Esophagus squamous epithelium (tissue), 5 donors: ENCODE results near the gene STK25. TPM values are rescaled to one million over a fixed set of nuclear protein-coding genes. Genes with fewer than 3 reads are reported as not detected.
"Not testable (repeated sequence)": the region's sequence is repeated elsewhere in the genome, so short reads cannot be mapped to it uniquely, and the experiment has no call there.

Experiments
- DNase-seq: peaks from one replicate; lab custom pipeline; 2025; lab: John Stamatoyannopoulos, UW
- H3K27ac ChIP-seq, 4 donors: fragments of 200-600 bp; sonication (generic); one replicate each; pipeline ENCODE4 v1.5.1; 2016 to 2019; ENCODE audit warnings: mild to moderate bottlenecking in 1 of 4
- H3K27me3 ChIP-seq, 4 donors: fragments of 200-600 bp; sonication (generic); 1 replicate in 3 of 4; 2 replicates in 1 of 4; pipeline versions ENCODE4 v1.5.1 to v1.6.0; 2017 to 2021; ENCODE audit warnings: antibody characterized with exemption in 1 of 4
- H3K36me3 ChIP-seq, 3 donors: fragments of 200-600 bp; sonication (generic); one replicate each; pipeline ENCODE4 v1.5.1; 2016 to 2019
- H3K4me1 ChIP-seq, 3 donors: fragments of 200-600 bp; sonication (generic); one replicate each; pipeline ENCODE4 v1.5.1; 2017 to 2019
- H3K4me3 ChIP-seq, 4 donors: fragments of 200-600 bp; sonication (generic); 1 replicate in 3 of 4; 2 replicates in 1 of 4; pipeline ENCODE4 v1.5.1; 2016 to 2019; ENCODE audit warnings: mild to moderate bottlenecking in 2 of 4, moderate library complexity in 1 of 4
- H3K9me3 ChIP-seq, 3 donors: fragments of 200-600 bp; sonication (generic); one replicate each; pipeline ENCODE4 v1.5.1; 2016 to 2019
- POLR2A ChIP-seq, 4 donors: fragments of 450-650 bp; IDR thresholded peaks; one replicate each; pipeline ENCODE4 v1.6.1; 2017; ENCODE audit warnings: antibody characterized with exemption in 4 of 4, mild to moderate bottlenecking in 4 of 4, moderate library complexity in 3 of 4
- WGBS, 2 donors: methylation state at CpG; one replicate each; pipeline ENCODE4 v1.1.5; 2018; 5-methylcytosine and 5-hydroxymethylcytosine counted together
- intact Hi-C: fragments of 100-400 bp; cut with DNase I; formaldehyde crosslinking; loops from one replicate; pipeline ENCODE4 v1.15.0; 2022
- total RNA-seq, 4 donors: library from RNA; depleted of rRNA; stranded (reverse); fragments of >200 nt; gene quantifications; one replicate each; pipeline ENCODE4 v1.1.0, GENCODE V29; 2016
- TF ChIP-seq, protein P1 (sequence below), 6 experiments: fragments of 450-650 bp in 4 of 6; fragments of 200-600 bp in 2 of 6; sonication (generic) in 2 of 6; IDR thresholded peaks; one replicate each; pipeline ENCODE4 v1.5.1; 2016 to 2019; ENCODE audit warnings: antibody characterized with exemption in 6 of 6, mild to moderate bottlenecking in 4 of 6, moderate library complexity in 4 of 6
- donor health status: DM: yes; HTN: yes; CAD: no.

Gene STK25
- total RNA-seq, 4 donors from 2014 or later: 137 to 156 (median 140) TPM

DNA sequence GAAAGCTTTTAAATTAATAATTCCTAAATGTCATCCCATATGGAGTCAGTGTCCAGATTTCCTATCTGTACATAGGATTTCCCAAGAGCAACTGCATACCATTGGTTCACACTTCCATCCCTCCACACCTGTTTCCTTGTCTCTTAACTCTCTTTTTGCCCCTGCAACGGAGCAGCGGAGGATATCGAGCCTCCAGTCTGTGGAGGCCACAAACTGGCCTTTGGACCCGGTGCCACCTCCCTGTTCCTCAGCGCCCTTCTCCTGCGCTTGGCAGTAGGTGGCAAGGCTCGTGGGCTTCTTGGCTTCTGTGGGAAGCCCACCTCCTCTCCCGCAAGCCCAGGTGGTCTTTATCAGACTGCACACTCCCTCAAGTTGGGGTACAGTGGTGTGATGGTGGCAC, 23.8 kb upstream of the STK25 start:
- Histone ChIP-seq H3K36me3 (no peaks in the 10 kb centered on the region), H3K4me3 (no peak overlapping the region), H3K9me3 (no peaks in the 10 kb centered on the region), H3K27me3 (peaks cover 0 to 9% (median 0%) of the 10 kb centered on the region in 4 donors), H3K27ac (no peak overlapping the region), H3K4me1 (no peaks in the 10 kb centered on the region)
- WGBS, 2 donors: 83 to 91% methylated on average over 8 of the region's 8 CpGs
- TF ChIP-seq, protein P1, sequence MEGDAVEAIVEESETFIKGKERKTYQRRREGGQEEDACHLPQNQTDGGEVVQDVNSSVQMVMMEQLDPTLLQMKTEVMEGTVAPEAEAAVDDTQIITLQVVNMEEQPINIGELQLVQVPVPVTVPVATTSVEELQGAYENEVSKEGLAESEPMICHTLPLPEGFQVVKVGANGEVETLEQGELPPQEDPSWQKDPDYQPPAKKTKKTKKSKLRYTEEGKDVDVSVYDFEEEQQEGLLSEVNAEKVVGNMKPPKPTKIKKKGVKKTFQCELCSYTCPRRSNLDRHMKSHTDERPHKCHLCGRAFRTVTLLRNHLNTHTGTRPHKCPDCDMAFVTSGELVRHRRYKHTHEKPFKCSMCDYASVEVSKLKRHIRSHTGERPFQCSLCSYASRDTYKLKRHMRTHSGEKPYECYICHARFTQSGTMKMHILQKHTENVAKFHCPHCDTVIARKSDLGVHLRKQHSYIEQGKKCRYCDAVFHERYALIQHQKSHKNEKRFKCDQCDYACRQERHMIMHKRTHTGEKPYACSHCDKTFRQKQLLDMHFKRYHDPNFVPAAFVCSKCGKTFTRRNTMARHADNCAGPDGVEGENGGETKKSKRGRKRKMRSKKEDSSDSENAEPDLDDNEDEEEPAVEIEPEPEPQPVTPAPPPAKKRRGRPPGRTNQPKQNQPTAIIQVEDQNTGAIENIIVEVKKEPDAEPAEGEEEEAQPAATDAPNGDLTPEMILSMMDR (IDR thresholded peaks at IDR 0.05): no peak
- TF ChIP-seq POLR2A (IDR thresholded peaks at IDR 0.05): no peak
- DNase-seq: no peak
- intact Hi-C loops: no loop called here

DNA sequence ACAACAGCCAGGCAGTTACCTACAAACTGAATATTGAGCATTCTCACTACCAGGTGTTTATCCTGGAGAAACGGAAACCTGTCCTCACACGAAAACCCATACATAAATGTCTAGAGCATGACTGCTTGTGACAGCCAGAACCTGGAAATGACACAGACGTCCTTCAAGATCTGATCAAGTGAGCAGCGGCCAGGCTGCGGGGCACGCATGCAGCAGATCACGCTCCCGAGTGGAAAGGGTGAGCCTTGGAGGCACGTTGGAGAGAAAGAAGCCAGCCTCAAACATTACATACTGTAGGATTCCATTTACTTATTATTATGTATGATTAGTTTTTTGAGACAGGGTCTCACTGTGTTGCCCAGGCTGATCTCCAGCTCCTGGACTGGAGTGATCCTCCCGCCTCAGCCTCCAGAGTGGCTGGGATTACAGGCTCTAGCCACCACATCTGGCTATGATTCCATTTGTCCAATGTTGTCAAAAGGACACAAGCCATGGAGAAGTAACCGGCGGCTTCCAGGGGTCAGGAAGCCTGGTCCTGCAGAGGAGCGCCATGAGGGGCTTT, 22.9 kb upstream of the STK25 start:
- H3K27me3 ChIP-seq: peaks cover 0 to 9% (median 0%) of the 10 kb centered on the region in 4 donors
- intact Hi-C loops: no loop called here
- no peak for DNase-seq
- H3K4me3 ChIP-seq: no peak overlapping the region
- no peaks in the 10 kb centered on the region for H3K36me3 ChIP-seq
- H3K4me1 ChIP-seq: no peaks in the 10 kb centered on the region
- H3K27ac ChIP-seq: no peak overlapping the region
- TF ChIP-seq, protein P1 (IDR thresholded peaks at IDR 0.05): no peak
- TF ChIP-seq POLR2A (IDR thresholded peaks at IDR 0.05): no peak
- H3K9me3 ChIP-seq: no peaks in the 10 kb centered on the region
- 66 to 88% methylated on average over 5 to 11 of the region's 13 CpGs for WGBS, 2 donors

DNA sequence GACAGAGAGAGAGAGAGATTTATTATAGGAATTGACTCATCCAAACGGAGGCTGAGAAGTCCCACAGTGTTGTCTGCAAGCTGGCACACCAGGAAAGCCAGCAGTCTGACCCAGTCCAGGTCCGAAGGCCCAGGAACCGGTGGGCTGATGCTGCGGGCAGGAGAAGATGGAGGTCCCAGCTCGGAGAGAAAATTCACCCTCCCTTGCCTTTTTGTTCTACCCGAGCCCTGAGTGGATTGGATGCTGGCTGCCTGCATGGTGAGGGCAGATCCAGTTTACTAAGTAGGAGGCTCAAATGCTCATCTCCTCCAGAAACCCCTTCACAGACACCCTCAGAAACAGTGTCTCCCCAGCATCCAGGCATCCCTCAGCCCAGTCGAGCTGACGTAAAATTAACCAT, 22.2 kb upstream of the STK25 start:
- H3K36me3 ChIP-seq: no peaks in the 10 kb centered on the region
- H3K4me3 ChIP-seq: no peak overlapping the region
- no peak for DNase-seq
- intact Hi-C loops: no loop called here
- H3K9me3 ChIP-seq: no peaks in the 10 kb centered on the region
- TF ChIP-seq, protein P1 (IDR thresholded peaks at IDR 0.05): no peak
- TF ChIP-seq POLR2A (IDR thresholded peaks at IDR 0.05): no peak
- WGBS, 2 donors: 63 to 66% methylated on average over 8 of the region's 8 CpGs
- H3K27ac ChIP-seq: no peak overlapping the region
- H3K4me1 ChIP-seq: no peaks in the 10 kb centered on the region
- peaks cover 0 to 9% (median 0%) of the 10 kb centered on the region in 4 donors for H3K27me3 ChIP-seq

DNA sequence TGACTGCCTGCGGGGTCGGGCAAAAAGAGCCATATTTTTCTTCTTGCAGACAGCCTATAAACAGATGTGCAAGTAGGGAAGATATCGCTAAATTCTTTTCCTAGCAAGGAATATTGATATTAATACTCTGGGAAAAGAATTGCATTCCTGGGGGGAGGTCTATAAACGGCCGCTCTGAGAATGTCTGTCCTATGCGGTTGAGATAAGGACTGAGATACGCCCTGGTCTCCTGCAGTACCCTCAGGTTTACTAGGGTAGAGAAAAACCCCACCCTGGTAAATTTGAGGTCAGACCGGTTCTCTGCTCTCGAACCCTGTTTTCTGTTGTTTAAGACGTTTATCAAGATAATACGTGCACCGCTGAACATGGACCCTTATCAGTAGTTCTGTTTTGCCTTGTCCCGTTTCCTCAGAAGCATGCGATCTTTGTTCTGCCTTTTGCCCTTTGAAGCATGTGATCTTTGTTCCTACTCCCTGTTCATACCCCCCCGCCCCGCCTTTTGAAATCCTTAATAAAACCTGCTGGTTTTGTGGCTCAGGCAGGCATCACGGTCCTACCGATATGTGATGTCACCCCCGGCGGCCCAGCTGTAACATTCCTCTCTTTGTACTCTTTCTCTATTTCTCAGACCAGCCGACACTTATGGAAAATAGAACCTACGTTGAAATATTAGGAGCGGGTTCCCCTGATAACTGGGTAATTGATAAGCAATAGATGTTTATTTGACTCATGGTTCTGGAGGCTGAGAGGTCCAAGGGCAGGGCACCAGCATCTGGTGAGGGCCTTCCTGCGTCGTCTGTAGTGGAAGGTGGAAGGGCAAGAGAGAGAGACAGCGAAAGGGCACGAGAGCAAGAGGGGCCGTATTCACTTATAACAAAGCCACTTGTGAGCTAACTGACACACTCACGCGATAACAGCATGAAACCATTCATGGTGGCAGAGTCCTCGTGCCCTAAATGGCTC, 17.7 kb upstream of the STK25 start:
- H3K36me3 ChIP-seq, H3K4me1 ChIP-seq, DNase-seq, intact Hi-C loops, H3K4me3 ChIP-seq, H3K27ac ChIP-seq, H3K9me3 ChIP-seq: not testable (repeated sequence)
- WGBS, 2 donors: 88 to 90% methylated on average over 30 to 31 of the region's 31 CpGs
- H3K27me3 ChIP-seq: peaks cover 0 to 24% (median 0%) of the 10 kb centered on the region in 4 donors

DNA sequence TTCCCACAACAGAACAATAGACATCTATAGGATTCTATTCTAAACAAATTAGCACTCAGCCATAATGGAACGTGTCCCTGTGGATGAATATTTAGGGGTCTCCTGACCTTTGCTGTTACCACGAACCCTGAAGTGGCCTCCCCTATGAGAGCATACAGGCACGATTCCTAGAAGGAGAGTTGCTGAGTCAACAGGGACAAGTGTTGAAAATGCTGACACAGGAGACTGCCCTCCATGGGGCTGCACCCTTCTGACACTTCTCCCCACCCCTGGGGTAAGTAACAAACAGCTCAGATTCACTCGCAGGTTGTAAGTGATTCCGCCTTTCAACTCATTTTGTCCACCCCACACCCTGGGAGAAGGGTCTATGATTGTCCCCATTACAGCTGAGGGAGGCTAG, 14.1 kb upstream of the STK25 start:
- no peak for DNase-seq
- Histone ChIP-seq H3K4me3 (no peak overlapping the region), H3K36me3 (no peaks in the 10 kb centered on the region), H3K9me3 (no peaks in the 10 kb centered on the region), H3K4me1 (no peaks in the 10 kb centered on the region), H3K27me3 (peaks cover 0 to 34% (median 0%) of the 10 kb centered on the region in 4 donors), H3K27ac (no peak overlapping the region)
- WGBS, 2 donors: 53 to 86% methylated on average over 4 to 5 of the region's 5 CpGs
- intact Hi-C loops: no loop called here
- TF ChIP-seq, protein P1 (IDR thresholded peaks at IDR 0.05): no peak
- TF ChIP-seq POLR2A (IDR thresholded peaks at IDR 0.05): no peak
